Heart right ventricle (tissue), 16 donors: ENCODE measurements around the gene PDZD2. TPM values are rescaled to one million over a fixed set of nuclear protein-coding genes. Genes with fewer than 3 reads are reported as not detected.
A peak's percentile ranks its signal among the peaks of the same experiment; 100 is the strongest.

ENCODE experiments used
- ATAC-seq, 8 donors: fragments of 200-7000 bp; cut with Tn5 transposase; one replicate each; pipeline ENCODE4 v1.9.1; 2020; ENCODE audit warnings: mild to moderate bottlenecking in 8 of 8, moderate library complexity in 8 of 8, moderate number of reproducible peaks in 1 of 8
- DNase-seq, 2 donors: peaks; one replicate each; pipeline ENCODE4 v3.0.0-alpha.2; 2020
- H3K27ac ChIP-seq, 10 donors: fragments of 200-600 bp; sonication (generic) in 2 of 10; one replicate each; pipeline versions ENCODE4 v1.5.0 to v1.8.0; 2020 to 2022; ENCODE audit warnings: mild to moderate bottlenecking in 3 of 10
- H3K27me3 ChIP-seq, 7 donors: fragments of 200-600 bp; one replicate each; pipeline ENCODE4 v1.8.0; 2021 to 2022; ENCODE audit warnings: mild to moderate bottlenecking in 2 of 7
- H3K36me3 ChIP-seq, 9 donors: fragments of 200-600 bp; sonication (generic) in 1 of 9; one replicate each; pipeline versions ENCODE4 v1.5.0 to v1.8.0; 2020 to 2022; ENCODE audit warnings: mild to moderate bottlenecking in 2 of 9
- H3K4me1 ChIP-seq, 9 donors: fragments of 200-600 bp; sonication (generic) in 1 of 9; one replicate each; pipeline versions ENCODE4 v1.5.0 to v1.8.0; 2020 to 2022; ENCODE audit warnings: mild to moderate bottlenecking in 4 of 9
- H3K4me3 ChIP-seq, 10 donors: fragments of 200-600 bp; sonication (generic) in 2 of 10; one replicate each; pipeline versions ENCODE4 v1.5.0 to v1.8.0; 2020 to 2022; ENCODE audit warnings: mild to moderate bottlenecking in 7 of 10, moderate library complexity in 2 of 10
- H3K9me3 ChIP-seq, 11 donors: fragments of 200-600 bp in 10 of 11; sonication (generic) in 2 of 11; one replicate each; pipeline versions ENCODE4 v1.5.0 to v1.8.0; 2013 to 2022; ENCODE audit warnings: mild to moderate bottlenecking in 2 of 11, control low read depth in 1 of 11, moderate library complexity in 1 of 11
- CTCF ChIP-seq, 9 donors: fragments of 200-600 bp; sonication (generic) in 2 of 9; IDR thresholded peaks; one replicate each; pipeline versions ENCODE4 v1.5.0 to v1.8.0; 2021 to 2022; ENCODE audit warnings: antibody characterized with exemption in 9 of 9, mild to moderate bottlenecking in 5 of 9, moderate library complexity in 1 of 9
- WGBS, 2 donors: extraction: QIAGEN DNeasy Blood & Tissue Kit; methylation state at CpG; one replicate each; pipeline ENCODE4 v1.1.7; 2013; ENCODE audit warnings: inconsistent platforms in 1 of 2; 5-methylcytosine and 5-hydroxymethylcytosine counted together
- intact Hi-C, 10 donors: fragments of 100-400 bp; cut with DNase I; formaldehyde crosslinking; loops; one replicate each; pipeline versions ENCODE4 v1.11.1 to v1.14.2; 2022
- polyA plus RNA-seq, 2 donors: library from polyadenylated mRNA; stranded (reverse); fragments of 200-250 nt; gene quantifications; one replicate each; pipeline ENCODE4 v1.2.3, GENCODE V29; 2013
- total RNA-seq, 10 donors: library from RNA; stranded (reverse); fragmentation: NEBNext Ultra II Directional in 3 of 10; extraction: Animal tissue kit (Norgen Biotek cat#: 25700) in 3 of 10; gene quantifications; one replicate each; pipeline versions ENCODE4 v1.2.1 to v1.2.4, GENCODE V29; 2021 to 2023
- donor health status: Arrhythmogenic right ventricular cardiomyopathy.
- donor health status: ischemic (EF 13 %, LVEDD 7.1; RV severe dilation, severe dysfunction).
- donor health status: healthy with polysubstance abuse.
- donor health status: DM: no; HTN: yes; CAD: no.
- donor health status: DM: no; HTN: no; CAD: no.
- donor health status: ischemic (EF 25% LVEDD 6.9; RV normal size, moderate dysfunction).
- donor health status: ischemic (EF 25% LVEDD 5.7; RV mildly dilated, moderate dysfunction).
- donor health status: healthy.
- donor health status: DM: yes; HTN: yes; CAD: no.
- donor health status: Ischemic cardiomyopathy.
- donor health status: ischemic (EF 35%, LVEDD 5.7; RV mildly dilated, moderate dysfunction).
- donor health status: nonischemic (EF 11% LVEDD 7.7; RV severe dilation, severe dysfunction).
- donor health status: DM: yes; HTN: yes; CAD: no.
- donor health status: PGD.
- donor health status: ischemic (EF 29% LVEDD 5.4; RV normal size, mild dysfunction).
- donor health status: nonischemic (EF 23%, LVEDD 6.1; RV moderate dilation, normal function).

Gene PDZD2
- total and polyA plus RNA-seq, 12 donors = 9.0 to 117 (median 82.5) TPM

- intact Hi-C loops = loop anchor here in 1 of 10 donors (5.0 kb wide), 1 partner anchor 71 kb away; no protein-coding TSS in a partner anchor
- Histone ChIP-seq H3K4me3 (no peak overlapping the region), H3K4me1 (peaks cover 6 to 51% (median 38%) of the 10 kb centered on the region in 9 donors), H3K27me3 (no peaks in the 10 kb centered on the region), H3K36me3 (no peaks in the 10 kb centered on the region), H3K9me3 (no peaks in the 10 kb centered on the region), H3K27ac (peak overlapping the region in 9 of 10 donors; percentile 36 to 72 (median 53))
- DNase-seq = peak; percentile 36 to 53
- no peak for TF ChIP-seq CTCF (IDR thresholded peaks at IDR 0.05)
- peak; percentile 74 to 93 (median 86) for ATAC-seq
- 31 to 32% methylated on average over 9 of the region's 9 CpGs for WGBS, 2 donors
Observed at GRCh38 chr5:31671339-31671741, 32.4 kb downstream of the PDZD2 start.

GRCh38 chr5:31674371-31674951 is 35.5 kb downstream of the PDZD2 start:
- ATAC-seq = no peak
- no peak for TF ChIP-seq CTCF (IDR thresholded peaks at IDR 0.05)
- no peak for DNase-seq
- intact Hi-C loops = loop anchor here in 1 of 10 donors (5.0 kb wide), 1 partner anchor 68 kb away; no protein-coding TSS in a partner anchor
- Histone ChIP-seq H3K9me3 (no peaks in the 10 kb centered on the region), H3K4me1 (peaks cover 6 to 62% (median 44%) of the 10 kb centered on the region in 9 donors), H3K27me3 (no peaks in the 10 kb centered on the region), H3K4me3 (no peak overlapping the region), H3K27ac (no peak overlapping the region), H3K36me3 (no peaks in the 10 kb centered on the region)
- 95 to 97% methylated on average over 7 of the region's 7 CpGs for WGBS, 2 donors

- H3K4me3 ChIP-seq = no peak overlapping the region
- no peak for ATAC-seq
- no peak for DNase-seq
- H3K36me3 ChIP-seq = no peaks in the 10 kb centered on the region
- no peaks in the 10 kb centered on the region for H3K9me3 ChIP-seq
- TF ChIP-seq CTCF (IDR thresholded peaks at IDR 0.05) = no peak
- H3K4me1 ChIP-seq = peaks cover 6 to 67% (median 48%) of the 10 kb centered on the region in 9 donors
- intact Hi-C loops = no loop called here
- H3K27ac ChIP-seq = no peak overlapping the region
- 37 to 61% methylated on average over 6 of the region's 6 CpGs for WGBS, 2 donors
- no peaks in the 10 kb centered on the region for H3K27me3 ChIP-seq
Observed at GRCh38 chr5:31675472-31675871, 36.5 kb downstream of the PDZD2 start.

- Histone ChIP-seq H3K27me3 (no peaks in the 10 kb centered on the region), H3K36me3 (no peaks in the 10 kb centered on the region), H3K9me3 (no peaks in the 10 kb centered on the region), H3K4me3 (no peak overlapping the region), H3K4me1 (peaks cover 0 to 55% (median 24%) of the 10 kb centered on the region in 9 donors), H3K27ac (peak overlapping the region in 7 of 10 donors; percentile 12 to 52 (median 35))
- no peak for TF ChIP-seq CTCF (IDR thresholded peaks at IDR 0.05)
- 37 to 39% methylated on average over 6 of the region's 6 CpGs for WGBS, 2 donors
- ATAC-seq (peak; percentile 9 to 83 (median 59)), DNase-seq (peak; percentile 21 to 28)
- intact Hi-C loops = no loop called here
Observed at GRCh38 chr5:31678180-31678579, 39.2 kb downstream of the PDZD2 start.
